HG02759 (cell line): ENCODE data around the gene SLC31A1.
"Not testable (repeated sequence)": the region's sequence is repeated elsewhere in the genome, so short reads cannot be mapped to it uniquely, and the experiment has no call there.

ENCODE experiments used
- ATAC-seq: cut with Tn5 transposase; IDR thresholded peaks from one replicate; pipeline ENCODE4 v1.9.1; 2021; ENCODE audit warnings: mild to moderate bottlenecking, moderate library complexity; ENCODE audit not compliant: unreplicated experiment

SLC31A1 gene

GRCh38 chr9:113220467-113221002 is 809 bp upstream of the SLC31A1 start:
- ATAC-seq: no peak

GRCh38 chr9:113221800-113222481 is 597 bp downstream of the SLC31A1 start:
- ATAC-seq: no peak

GRCh38 chr9:113222482-113222841 is 1.1 kb downstream of the SLC31A1 start:
- ATAC-seq: no peak

- ATAC-seq: no peak
Observed at GRCh38 chr9:113223963-113224362, 2.6 kb downstream of the SLC31A1 start.

GRCh38 chr9:113227436-113227835 is 6.1 kb downstream of the SLC31A1 start:
- no peak for ATAC-seq

- ATAC-seq: no peak
Observed at GRCh38 chr9:113228130-113228665, 6.9 kb downstream of the SLC31A1 start.

- ATAC-seq: no peak
Observed at GRCh38 chr9:113231701-113232100, 10.4 kb downstream of the SLC31A1 start.

GRCh38 chr9:113235701-113236255 is 14.4 kb downstream of the SLC31A1 start:
- ATAC-seq: not testable (repeated sequence)

- ATAC-seq: no peak
Observed at GRCh38 chr9:113237026-113237425, 15.7 kb downstream of the SLC31A1 start.

- ATAC-seq: no peak
Observed at GRCh38 chr9:113238202-113238858, 17.0 kb downstream of the SLC31A1 start.

- no peak for ATAC-seq
Observed at GRCh38 chr9:113238859-113239232, 17.5 kb downstream of the SLC31A1 start.

GRCh38 chr9:113241161-113241560 is 19.8 kb downstream of the SLC31A1 start:
- ATAC-seq: no peak

- no peak for ATAC-seq
Observed at GRCh38 chr9:113244556-113244955, 23.2 kb downstream of the SLC31A1 start.

- no peak for ATAC-seq
Observed at GRCh38 chr9:113245894-113246293, 24.6 kb downstream of the SLC31A1 start.

- ATAC-seq: no peak
Observed at GRCh38 chr9:113246928-113247327, 25.6 kb downstream of the SLC31A1 start.

- ATAC-seq: no peak
Observed at GRCh38 chr9:113247640-113248039, 26.3 kb downstream of the SLC31A1 start.

GRCh38 chr9:113249661-113250060 is 28.3 kb downstream of the SLC31A1 start:
- not testable (repeated sequence) for ATAC-seq

GRCh38 chr9:113250807-113251206 is 29.5 kb downstream of the SLC31A1 start:
- ATAC-seq: no peak

GRCh38 chr9:113254991-113255390 is 33.6 kb downstream of the SLC31A1 start:
- no peak for ATAC-seq

- no peak for ATAC-seq
Observed at GRCh38 chr9:113255438-113255837, 34.1 kb downstream of the SLC31A1 start.

GRCh38 chr9:113257863-113258262 is 36.5 kb downstream of the SLC31A1 start:
- no peak for ATAC-seq

GRCh38 chr9:113258282-113258681 is 36.9 kb downstream of the SLC31A1 start:
- no peak for ATAC-seq
